C4-2B (cell line): Measurements from ENCODE around the gene FUBP3.

Source experiments
- H3K27ac ChIP-seq: fragments of 450-650 bp; 2 replicates; pipeline ENCODE4 v1.5.1; 2017
- CTCF ChIP-seq: fragments of 450-650 bp; conservative IDR thresholded peaks from 2 replicates; pipeline ENCODE4 v1.5.1; 2017; ENCODE audit warnings: mild to moderate bottlenecking
- ZFX ChIP-seq: fragments of 450-650 bp; IDR thresholded peaks from 2 replicates; pipeline ENCODE4 v1.6.1; 2017

Gene FUBP3

DNA sequence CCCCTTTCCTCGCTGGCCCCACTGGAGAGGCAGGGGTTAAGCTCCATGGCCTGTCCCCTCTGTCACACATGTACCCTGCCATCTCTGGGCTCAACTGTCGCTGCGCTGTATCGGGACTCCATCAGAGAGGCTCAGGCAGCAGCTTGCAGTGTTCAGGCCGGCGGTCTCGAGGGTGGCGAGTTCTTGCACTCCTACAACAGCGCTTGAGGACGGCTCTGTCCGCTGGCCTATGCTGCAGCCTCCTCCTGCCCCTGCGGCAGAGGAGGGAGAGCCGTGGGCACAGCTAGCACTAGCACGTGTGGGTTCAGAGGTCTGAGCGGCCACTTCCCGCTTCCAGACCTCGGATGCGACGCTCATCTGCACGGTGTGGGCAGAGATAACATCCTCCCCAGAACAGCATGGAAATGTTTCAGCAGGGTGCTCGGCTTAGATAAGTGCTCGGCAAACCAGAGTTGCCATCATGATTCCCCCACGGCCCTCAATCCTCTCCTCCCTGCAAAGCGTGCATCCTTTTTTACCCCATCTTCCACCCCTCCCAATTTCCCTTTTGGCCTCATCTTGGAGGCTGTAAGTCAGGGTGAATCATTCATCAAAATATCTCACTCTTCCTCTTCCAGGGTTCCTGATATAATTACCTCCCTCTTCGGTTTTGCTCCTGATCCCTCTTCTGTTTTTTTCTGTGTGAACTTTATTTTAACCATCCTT lies 41.9 kb upstream of the FUBP3 start:
- TF ChIP-seq ZFX (no peak), CTCF (no peak)
- no peak overlapping the region for H3K27ac ChIP-seq

DNA sequence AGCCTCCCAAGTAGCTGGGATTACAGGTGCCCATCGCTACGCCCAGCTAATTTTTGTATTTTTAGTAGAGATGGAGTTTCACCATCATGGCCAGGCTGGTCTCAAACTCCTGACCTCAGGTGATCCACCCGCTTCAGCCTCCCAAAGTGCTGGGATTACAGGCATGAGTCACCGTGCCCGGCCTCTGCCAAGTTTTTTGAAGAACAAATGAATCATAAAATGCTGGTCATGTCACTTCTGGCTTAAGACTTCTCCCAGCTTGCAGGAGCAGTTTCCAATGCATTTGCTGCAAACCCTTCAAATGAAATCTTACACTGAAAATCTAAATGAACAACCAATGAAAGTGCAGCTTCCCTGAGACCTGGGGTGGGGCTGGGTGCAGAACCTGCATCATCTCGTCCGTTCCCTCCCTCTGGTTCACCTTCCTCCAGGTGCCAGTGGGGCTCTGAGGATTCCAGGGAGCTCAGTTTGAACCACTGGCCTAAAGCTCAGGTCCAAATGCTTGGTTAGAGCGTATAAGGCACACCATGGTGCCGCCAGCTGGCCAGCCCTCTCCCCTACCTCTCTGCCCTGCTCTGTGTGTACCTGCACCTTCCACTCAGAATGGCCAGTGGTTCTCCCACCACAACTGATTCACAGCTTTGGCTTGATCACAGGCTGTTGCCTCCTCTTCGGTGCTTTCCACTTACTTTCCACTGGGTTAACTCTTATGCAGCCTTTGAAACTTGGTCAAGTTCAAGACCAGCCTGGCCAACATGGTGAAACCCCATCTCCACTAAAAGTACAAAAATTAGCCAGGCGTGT lies 39.8 kb upstream of the FUBP3 start:
- TF ChIP-seq ZFX (no peak), CTCF (no peak)
- H3K27ac ChIP-seq: peak overlapping the region; percentile 16; the same call in 1 of the 2 replicates

GRCh38 chr9:130541533-130541932 lies 37.8 kb upstream of the FUBP3 start:
- TF ChIP-seq ZFX (no peak), CTCF (no peak)
- H3K27ac ChIP-seq: no peak overlapping the region

DNA sequence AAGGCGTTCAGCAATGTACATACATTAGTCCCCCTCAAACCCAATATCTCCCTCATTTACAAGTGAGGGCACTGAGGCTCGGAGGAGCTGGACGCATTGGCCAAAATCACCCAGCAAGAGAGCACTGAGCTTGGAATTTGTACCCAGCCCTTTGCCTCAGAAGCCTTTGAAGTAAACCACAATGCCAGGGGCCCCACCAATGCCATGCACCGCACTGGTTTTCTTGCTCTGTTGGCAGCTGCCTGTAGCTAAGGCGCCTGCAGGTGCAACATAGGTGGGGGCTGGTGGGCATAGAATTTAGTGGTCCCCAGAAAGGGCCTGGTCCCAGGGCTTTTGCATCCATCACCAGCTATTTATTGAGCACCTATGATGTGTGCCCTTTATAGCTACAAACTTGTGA lies 37.3 kb upstream of the FUBP3 start:
- H3K27ac ChIP-seq: no peak overlapping the region
- TF ChIP-seq CTCF (no peak), ZFX (no peak)

GRCh38 chr9:130542457-130543228 lies 36.7 kb upstream of the FUBP3 start:
- H3K27ac ChIP-seq: no peak overlapping the region
- TF ChIP-seq CTCF (no peak), ZFX (no peak)

GRCh38 chr9:130543368-130543767 lies 36.0 kb upstream of the FUBP3 start:
- H3K27ac ChIP-seq: no peak overlapping the region
- no peak for TF ChIP-seq ZFX
- no peak for TF ChIP-seq CTCF

DNA sequence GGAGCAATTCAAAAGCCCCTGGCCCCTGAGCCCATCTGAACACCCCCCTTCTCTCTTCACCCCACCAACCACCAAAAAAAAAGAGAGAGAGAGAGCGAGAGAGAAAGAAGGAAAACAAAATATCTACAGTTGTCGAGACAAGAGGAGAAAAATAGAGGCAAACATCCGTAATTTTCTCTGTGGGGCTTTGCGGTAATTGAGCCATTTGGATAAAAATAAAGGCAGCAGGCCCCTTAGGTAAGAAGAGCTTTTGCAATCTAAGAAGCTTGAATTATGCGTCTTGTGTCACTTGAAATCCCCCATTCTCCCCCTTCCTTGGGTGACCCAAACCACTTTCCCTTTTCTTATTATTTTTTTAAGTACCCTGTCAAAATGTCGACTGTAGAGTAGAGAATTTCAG lies 35.5 kb upstream of the FUBP3 start:
- H3K27ac ChIP-seq: no peak overlapping the region
- TF ChIP-seq ZFX (no peak), CTCF (no peak)
